IMR-90 (cell line): ENCODE results near the gene GRN. TPM values are rescaled to one million over a fixed set of nuclear protein-coding genes. Genes with fewer than 3 reads are reported as not detected.

Source experiments
- ATAC-seq: fragments of 200-7000 bp; cut with Tn5 transposase; 2 replicates; pipeline ENCODE4 v1.9.1; 2020; ENCODE audit warnings: low read depth, mild to moderate bottlenecking, moderate library complexity
- BruUV-seq: library from RNA; stranded (reverse); fragments of 400-500 nt; replicated peaks from 2 replicates; lab custom pipeline; 2021; lab: Mats Ljungman, UMichigan
- CTCF ChIA-PET: fragments of 300-600 bp; formaldehyde crosslinking; extraction: SDS; loops from one replicate; lab custom pipeline; 2021; ENCODE audit warnings: antibody characterized with exemption; lab: Yijun Ruan, JAX
- POLR2A ChIA-PET: fragments of 300-600 bp; sonication (Branson Sonifier 250); formaldehyde crosslinking; loops from one replicate; lab custom pipeline; 2022; ENCODE audit warnings: antibody characterized with exemption; ENCODE audit not compliant: unreplicated experiment; lab: Charles Lee
- DNase-seq: peaks from one replicate; pipeline ENCODE4 v3.0.0; 2013
- H2AFZ ChIP-seq: replicated peaks from 2 replicates; pipeline ENCODE3; 2013; ENCODE audit warnings: low read length, mild to moderate bottlenecking; ENCODE audit not compliant: poor library complexity
- H2AK5ac ChIP-seq: 2 replicates; pipeline ENCODE4 v1.6.1; 2013; ENCODE audit warnings: low read depth, low read length, inconsistent platforms
- H2AK9ac ChIP-seq: replicated peaks from 2 replicates; pipeline ENCODE3; 2013; ENCODE audit warnings: mild to moderate bottlenecking, low read depth, low read length, moderate library complexity; ENCODE audit not compliant: poor library complexity
- H2BK120ac ChIP-seq: 2 replicates; pipeline ENCODE4 v1.6.1; 2013; ENCODE audit warnings: low read depth, low read length, inconsistent platforms
- H2BK15ac ChIP-seq: 3 replicates; pipeline ENCODE4 v1.6.1; 2013; ENCODE audit warnings: low read depth, low read length, inconsistent platforms
- H2BK20ac ChIP-seq: 2 replicates; pipeline ENCODE4 v1.6.1; 2013; ENCODE audit warnings: low read depth, mild to moderate bottlenecking, inconsistent platforms, low read length, moderate library complexity
- H2BK5ac ChIP-seq: 2 replicates; pipeline ENCODE4 v1.6.1; 2013; ENCODE audit warnings: mild to moderate bottlenecking, low read depth, low read length, inconsistent platforms; ENCODE audit not compliant: poor library complexity, severe bottlenecking
- H3K14ac ChIP-seq: replicated peaks from 2 replicates; pipeline ENCODE4 v1.6.1; 2013; ENCODE audit warnings: low read depth, low read length, inconsistent platforms
- H3K18ac ChIP-seq: 2 replicates; pipeline ENCODE4 v1.6.1; 2013; ENCODE audit warnings: low read depth, low read length, control low read depth
- H3K23ac ChIP-seq: 2 replicates; pipeline ENCODE4 v1.6.1; 2013; ENCODE audit warnings: low read depth, low read length, inconsistent platforms
- H3K27ac ChIP-seq: 2 replicates; pipeline ENCODE4 v1.5.1; 2013; ENCODE audit warnings: mild to moderate bottlenecking, control low read depth, low read length; ENCODE audit not compliant: insufficient read depth
- H3K27me3 ChIP-seq: 2 replicates; pipeline ENCODE4 v1.6.1; 2013; ENCODE audit warnings: low read length; ENCODE audit not compliant: control insufficient read depth, insufficient read depth
- H3K36me3 ChIP-seq: 2 replicates; pipeline ENCODE4 v1.6.1; 2013; ENCODE audit warnings: low read length, mixed read lengths; ENCODE audit not compliant: control insufficient read depth, insufficient read depth
- H3K4ac ChIP-seq: 2 replicates; pipeline ENCODE4 v1.6.1; 2013; ENCODE audit warnings: low read depth, low read length, inconsistent platforms
- H3K4me1 ChIP-seq: 2 replicates; pipeline ENCODE4 v1.6.1; 2013; ENCODE audit warnings: low read length, mixed read lengths; ENCODE audit not compliant: control insufficient read depth, insufficient read depth
- H3K4me2 ChIP-seq: 2 replicates; pipeline ENCODE4 v1.6.1; 2013; ENCODE audit warnings: low read depth, mild to moderate bottlenecking, control low read depth, low read length, moderate library complexity
- H3K4me3 ChIP-seq: 2 replicates; pipeline ENCODE4 v1.5.1; 2013; ENCODE audit warnings: low read depth, mild to moderate bottlenecking, control low read depth, low read length, moderate library complexity; ENCODE audit not compliant: insufficient read depth
- H3K56ac ChIP-seq: 2 replicates; pipeline ENCODE4 v1.6.1; 2013; ENCODE audit warnings: low read length, inconsistent platforms; ENCODE audit not compliant: insufficient read depth; ENCODE audit errors: extremely low read depth
- H3K79me1 ChIP-seq, 2 experiments: 2 replicates each; pipeline ENCODE4 v1.6.1; 2013; ENCODE audit warnings: low read length in 2 of 2, inconsistent platforms in 1 of 2, low read depth in 1 of 2
- H3K9ac ChIP-seq: 2 replicates; pipeline ENCODE4 v1.6.1; 2013; ENCODE audit warnings: low read depth, low read length, control low read depth
- H3K9me1 ChIP-seq: 2 replicates; pipeline ENCODE4 v1.6.1; 2013; ENCODE audit warnings: low read length, inconsistent platforms; ENCODE audit not compliant: insufficient read depth
- H3K9me3 ChIP-seq: 2 replicates; pipeline ENCODE4 v1.6.1; 2013; ENCODE audit warnings: low read length; ENCODE audit not compliant: control insufficient read depth, insufficient read depth
- H4K20me1 ChIP-seq: 2 replicates; pipeline ENCODE4 v1.6.1; 2013; ENCODE audit warnings: low read length, inconsistent platforms; ENCODE audit not compliant: insufficient read depth
- H4K5ac ChIP-seq: 2 replicates; pipeline ENCODE4 v1.6.1; 2013; ENCODE audit warnings: mild to moderate bottlenecking, low read depth, low read length, control low read depth
- H4K8ac ChIP-seq, 2 experiments: 2 replicates each; pipeline ENCODE4 v1.6.1; 2013; ENCODE audit warnings: low read depth in 2 of 2, low read length in 2 of 2, control low read depth in 1 of 2, inconsistent platforms in 1 of 2
- H4K91ac ChIP-seq: 2 replicates; pipeline ENCODE4 v1.6.1; 2013; ENCODE audit warnings: low read depth, low read length, inconsistent platforms; ENCODE audit not compliant: insufficient read depth
- BHLHE40 ChIP-seq: fragments of 150-350 bp; IDR thresholded peaks from 2 replicates; pipeline ENCODE4 v1.6.1; 2016; ENCODE audit warnings: mild to moderate bottlenecking, low read depth, low read length
- CEBPB ChIP-seq: IDR thresholded peaks from 2 replicates; pipeline ENCODE4 v1.6.1; 2012; ENCODE audit warnings: low read depth, low read length, improper control_type of control experiment
- CHD1 ChIP-seq: IDR thresholded peaks from 2 replicates; pipeline ENCODE4 v1.6.1; 2012; ENCODE audit warnings: low read depth, low read length, improper control_type of control experiment
- FOS ChIP-seq: fragments of 150-350 bp; IDR thresholded peaks from 2 replicates; pipeline ENCODE4 v1.6.1; 2016; ENCODE audit warnings: low read depth, low read length
- MAFK ChIP-seq: IDR thresholded peaks from 2 replicates; pipeline ENCODE4 v1.6.1; 2012; ENCODE audit warnings: low read depth, low read length, improper control_type of control experiment
- MAZ ChIP-seq: IDR thresholded peaks from 2 replicates; pipeline ENCODE4 v1.6.1; 2012; ENCODE audit warnings: low read depth, mild to moderate bottlenecking, low read length, improper control_type of control experiment, moderate library complexity, borderline replicate concordance
- MXI1 ChIP-seq: IDR thresholded peaks from 2 replicates; pipeline ENCODE4 v1.6.1; 2012; ENCODE audit warnings: low read depth, mild to moderate bottlenecking, low read length, moderate library complexity, borderline replicate concordance
- NFE2L2 ChIP-seq: fragments of 150-350 bp; IDR thresholded peaks from 2 replicates; pipeline ENCODE4 v1.6.1; 2016; ENCODE audit warnings: low read depth, mild to moderate bottlenecking, low read length
- POLR2A ChIP-seq: IDR thresholded peaks from 2 replicates; pipeline ENCODE4 v1.6.1; 2012; ENCODE audit warnings: mild to moderate bottlenecking, low read depth, low read length
- RAD21 ChIP-seq: IDR thresholded peaks from 2 replicates; pipeline ENCODE4 v1.6.1; 2012; ENCODE audit warnings: low read length, improper control_type of control experiment
- RCOR1 ChIP-seq: IDR thresholded peaks from 2 replicates; pipeline ENCODE4 v1.6.1; 2012; ENCODE audit warnings: mild to moderate bottlenecking, low read length, improper control_type of control experiment; ENCODE audit not compliant: insufficient replicate concordance
- RFX5 ChIP-seq: IDR thresholded peaks from 2 replicates; pipeline ENCODE4 v1.8.0; 2012; ENCODE audit warnings: low read depth, mild to moderate bottlenecking, low read length, moderate library complexity
- SMC3 ChIP-seq: fragments of 150-350 bp; IDR thresholded peaks from 2 replicates; pipeline ENCODE4 v1.6.1; 2016; ENCODE audit warnings: low read depth, mild to moderate bottlenecking, antibody characterized with exemption, low read length, moderate library complexity
- USF2 ChIP-seq: fragments of 150-350 bp; IDR thresholded peaks from 2 replicates; pipeline ENCODE4 v1.6.1; 2017; ENCODE audit warnings: mild to moderate bottlenecking, antibody characterized with exemption, low read length, low read depth
- WGBS, 2 experiments: methylation state at CpG; one replicate each; pipeline versions ENCODE4 v1.1.5 to v1.1.7; 2013; ENCODE audit warnings: missing lambda C conversion rate in 2 of 2; ENCODE audit not compliant: insufficient read length in 1 of 2; ENCODE audit errors: extremely low coverage in 2 of 2; 5-methylcytosine and 5-hydroxymethylcytosine counted together
- dilution Hi-C: fragments of 300-500 bp; cut with HindIII; formaldehyde crosslinking; loops from one replicate; pipeline ENCODE4 v1.14.3; 2018; ENCODE audit warnings: low sequenced_read_pairs; ENCODE audit not compliant: unreplicated experiment
- in situ Hi-C: fragments of 300-500 bp; cut with MboI; formaldehyde crosslinking; loops from 3 replicates; pipeline ENCODE4 v1.14.3; 2019; ENCODE audit warnings: low sequenced_read_pairs, inconsistent platforms, mixed read lengths
- intact Hi-C: fragments of 100-400 bp; cut with micrococcal nuclease; formaldehyde crosslinking; loops from 2 replicates; pipeline ENCODE4 v1.10.0; 2022
- polyA plus RNA-seq, 3 experiments: library from polyadenylated mRNA; depleted of rRNA; stranded (reverse); fragments of >200 nt; gene quantifications; 2 replicates each; pipeline ENCODE4 v1.2.3, GENCODE V29; 2012; ENCODE audit warnings: low replicate concordance in 1 of 3
- total RNA-seq: library from RNA; depleted of rRNA; stranded (reverse); fragments of >200 nt; gene quantifications from 2 replicates; pipeline ENCODE4 v1.2.3, GENCODE V29; 2012
- TF ChIP-seq, protein P1 (sequence below): conservative IDR thresholded peaks from 2 replicates; pipeline ENCODE4 v1.5.1; 2012; ENCODE audit warnings: mild to moderate bottlenecking, low read depth, low read length, improper control_type of control experiment
- TF ChIP-seq, protein P2 (sequence below): fragments of 150-350 bp; IDR thresholded peaks from 2 replicates; pipeline ENCODE4 v1.6.1; 2016; ENCODE audit warnings: low read depth, mild to moderate bottlenecking, low read length, moderate library complexity, borderline replicate concordance

The GRN gene
- total and polyA plus RNA-seq, 2 of the 4 experiments (the other 2 are of a cell fraction) = 38.9 to 494 TPM

DNA sequence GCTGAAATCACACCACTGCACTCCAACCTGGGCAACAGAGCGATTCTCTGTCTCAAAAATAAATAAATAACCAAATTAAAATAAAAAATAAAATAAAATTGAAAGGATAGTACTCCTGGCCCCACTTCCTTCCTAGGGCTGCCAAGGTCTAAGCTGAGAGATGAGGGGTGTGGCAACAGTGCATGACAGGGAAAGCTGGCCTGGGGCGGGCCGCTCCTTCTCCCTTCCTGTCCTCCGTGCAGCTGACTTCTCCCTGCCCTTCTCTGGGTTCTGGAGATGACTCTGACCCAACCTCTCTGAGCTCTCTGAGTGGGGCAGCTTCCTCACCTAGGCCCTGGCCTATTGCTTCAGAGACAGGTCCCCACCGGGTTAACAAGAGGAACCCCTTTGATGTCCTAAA is 11.7 kb upstream of the GRN start:
- no peak overlapping the region for H4K91ac ChIP-seq
- no peak overlapping the region for H4K8ac ChIP-seq
- in situ Hi-C loops (no loop called here), intact Hi-C loops (no loop called here), dilution Hi-C loops (no loop called here)
- CTCF ChIA-PET = interaction anchor here (0.6 to 1.1 kb wide), 2 partner anchors 12 to 132 kb away, joined by 3 to 4 read pairs; no protein-coding TSS in a partner anchor
- H4K20me1 ChIP-seq = no peaks in the 10 kb centered on the region
- no peak overlapping the region for H4K5ac ChIP-seq
- no peaks in the 10 kb centered on the region for H3K9me3 ChIP-seq
- H3K4me1 ChIP-seq = peaks cover 1% of the 10 kb centered on the region; the same call in 1 of the 2 replicates
- POLR2A ChIA-PET = no interaction called here
- no peaks in the 10 kb centered on the region for H3K36me3 ChIP-seq
- TF ChIP-seq SMC3 (no peak), USF2 (no peak), CEBPB (no peak), BHLHE40 (no peak), FOS (no peak), POLR2A (no peak), MXI1 (no peak), MAZ (no peak), CHD1 (no peak), RFX5 (no peak), RAD21 (no peak), RCOR1 (no peak), NFE2L2 (no peak), MAFK (no peak)
- TF ChIP-seq, protein P1, sequence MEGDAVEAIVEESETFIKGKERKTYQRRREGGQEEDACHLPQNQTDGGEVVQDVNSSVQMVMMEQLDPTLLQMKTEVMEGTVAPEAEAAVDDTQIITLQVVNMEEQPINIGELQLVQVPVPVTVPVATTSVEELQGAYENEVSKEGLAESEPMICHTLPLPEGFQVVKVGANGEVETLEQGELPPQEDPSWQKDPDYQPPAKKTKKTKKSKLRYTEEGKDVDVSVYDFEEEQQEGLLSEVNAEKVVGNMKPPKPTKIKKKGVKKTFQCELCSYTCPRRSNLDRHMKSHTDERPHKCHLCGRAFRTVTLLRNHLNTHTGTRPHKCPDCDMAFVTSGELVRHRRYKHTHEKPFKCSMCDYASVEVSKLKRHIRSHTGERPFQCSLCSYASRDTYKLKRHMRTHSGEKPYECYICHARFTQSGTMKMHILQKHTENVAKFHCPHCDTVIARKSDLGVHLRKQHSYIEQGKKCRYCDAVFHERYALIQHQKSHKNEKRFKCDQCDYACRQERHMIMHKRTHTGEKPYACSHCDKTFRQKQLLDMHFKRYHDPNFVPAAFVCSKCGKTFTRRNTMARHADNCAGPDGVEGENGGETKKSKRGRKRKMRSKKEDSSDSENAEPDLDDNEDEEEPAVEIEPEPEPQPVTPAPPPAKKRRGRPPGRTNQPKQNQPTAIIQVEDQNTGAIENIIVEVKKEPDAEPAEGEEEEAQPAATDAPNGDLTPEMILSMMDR = no peak
- TF ChIP-seq, protein P2, sequence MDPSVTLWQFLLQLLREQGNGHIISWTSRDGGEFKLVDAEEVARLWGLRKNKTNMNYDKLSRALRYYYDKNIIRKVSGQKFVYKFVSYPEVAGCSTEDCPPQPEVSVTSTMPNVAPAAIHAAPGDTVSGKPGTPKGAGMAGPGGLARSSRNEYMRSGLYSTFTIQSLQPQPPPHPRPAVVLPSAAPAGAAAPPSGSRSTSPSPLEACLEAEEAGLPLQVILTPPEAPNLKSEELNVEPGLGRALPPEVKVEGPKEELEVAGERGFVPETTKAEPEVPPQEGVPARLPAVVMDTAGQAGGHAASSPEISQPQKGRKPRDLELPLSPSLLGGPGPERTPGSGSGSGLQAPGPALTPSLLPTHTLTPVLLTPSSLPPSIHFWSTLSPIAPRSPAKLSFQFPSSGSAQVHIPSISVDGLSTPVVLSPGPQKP = no peak
- no peak overlapping the region for H2BK15ac ChIP-seq
- DNase-seq (no peak), ATAC-seq (no peak)
- no peak overlapping the region for H2AK9ac ChIP-seq
- H3K4me3 ChIP-seq = no peak overlapping the region
- no peak overlapping the region for H2AK5ac ChIP-seq
- H2AFZ ChIP-seq = peak overlapping the region; percentile 5
- H3K56ac ChIP-seq = no peak overlapping the region
- no peak overlapping the region for H2BK20ac ChIP-seq
- H2BK120ac ChIP-seq = no peak overlapping the region
- no peak overlapping the region for H3K4me2 ChIP-seq
- no peak overlapping the region for H2BK5ac ChIP-seq
- no TSS peak for BruUV-seq
- H3K79me1 ChIP-seq = no peaks in the 10 kb centered on the region
- H3K23ac ChIP-seq = no peak overlapping the region
- no peak overlapping the region for H3K4ac ChIP-seq
- WGBS, 2 experiments = 67% methylated on average over 3 of the region's 5 CpGs; no CpG with 5 or more reads in 1 of the 2 experiments
- H3K18ac ChIP-seq = no peak overlapping the region
- H3K9me1 ChIP-seq = 0 out of 2 replicates have a peak, but pooled peaks cover 4% of the 10 kb centered on the region
- no peak overlapping the region for H3K9ac ChIP-seq
- no peak overlapping the region for H3K27ac ChIP-seq
- H3K14ac ChIP-seq = no peak overlapping the region
- H3K27me3 ChIP-seq = peaks cover 13% of the 10 kb centered on the region; the same call in 1 of the 2 replicates
